AG09309 (cell line): Measurements from ENCODE around the gene H3-3A.

Experiments used
- DNase-seq: peaks from one replicate; pipeline ENCODE4 v3.0.0-alpha.2; 2010; ENCODE audit warnings: low read depth
- H3K4me3 ChIP-seq: 2 replicates; pipeline ENCODE4 v1.5.1; 2011; ENCODE audit warnings: mild to moderate bottlenecking, low read depth, low read length, moderate library complexity; ENCODE audit not compliant: control insufficient read depth
- CTCF ChIP-seq: IDR thresholded peaks from 2 replicates; pipeline ENCODE4 v1.5.1; 2011; ENCODE audit warnings: mild to moderate bottlenecking, low read depth, low read length, inconsistent platforms; ENCODE audit not compliant: insufficient read depth, control insufficient read depth; ENCODE audit errors: missing control alignments

H3-3A gene

GRCh38 chr1:226066415-226067078 is 4.0 kb downstream of the H3-3A start:
- DNase-seq: no peak
- H3K4me3 ChIP-seq: no peak overlapping the region
- TF ChIP-seq CTCF: no peak

- no peak for TF ChIP-seq CTCF
- H3K4me3 ChIP-seq: no peak overlapping the region
- no peak for DNase-seq
Measured at GRCh38 chr1:226069811-226070489, 7.4 kb downstream of the H3-3A start.

- DNase-seq: no peak
- no peak for TF ChIP-seq CTCF
- no peak overlapping the region for H3K4me3 ChIP-seq
Measured at GRCh38 chr1:226072347-226072746, 9.8 kb downstream of the H3-3A start.

GRCh38 chr1:226073184-226073950 is 10.9 kb downstream of the H3-3A start:
- no peak for TF ChIP-seq CTCF
- no peak overlapping the region for H3K4me3 ChIP-seq
- DNase-seq: no peak

- TF ChIP-seq CTCF: no peak
- no peak for DNase-seq
- no peak overlapping the region for H3K4me3 ChIP-seq
Measured at GRCh38 chr1:226074046-226074445, 11.5 kb downstream of the H3-3A start.

GRCh38 chr1:226076378-226076777 is 13.9 kb downstream of the H3-3A start:
- no peak for TF ChIP-seq CTCF
- no peak overlapping the region for H3K4me3 ChIP-seq
- DNase-seq: no peak
